T-helper 2 cell treated with Interferon-gamma antibody and Interleukin-4, amounts not matched to agents 5 μg/mL and 100 μg/mL, for 36 hours (primary cell): Measurements from ENCODE around the gene PODNL1.

Source experiments
- DNase-seq: peaks from one replicate; pipeline ENCODE4 v3.0.0; 2021; ENCODE audit warnings: low spot score
- H3K27ac Mint-ChIP-seq: one replicate; pipeline ENCODE4 v1.8.0; 2021; ENCODE audit warnings: mild to moderate bottlenecking, mixed read lengths
- H3K27me3 Mint-ChIP-seq: one replicate; pipeline ENCODE4 v1.8.0; 2021; ENCODE audit warnings: low read depth, mixed read lengths
- H3K36me3 Mint-ChIP-seq: one replicate; pipeline ENCODE4 v1.8.0; 2021; ENCODE audit warnings: low read depth, mixed read lengths
- H3K4me1 Mint-ChIP-seq: one replicate; pipeline ENCODE4 v1.8.0; 2021; ENCODE audit warnings: low read depth, mixed read lengths
- H3K4me3 Mint-ChIP-seq: one replicate; pipeline ENCODE4 v1.8.0; 2022; ENCODE audit warnings: mild to moderate bottlenecking, moderate library complexity, mixed read lengths
- H3K9me3 Mint-ChIP-seq: one replicate; pipeline ENCODE4 v1.8.0; 2021; ENCODE audit warnings: mixed read lengths

Gene PODNL1

DNA sequence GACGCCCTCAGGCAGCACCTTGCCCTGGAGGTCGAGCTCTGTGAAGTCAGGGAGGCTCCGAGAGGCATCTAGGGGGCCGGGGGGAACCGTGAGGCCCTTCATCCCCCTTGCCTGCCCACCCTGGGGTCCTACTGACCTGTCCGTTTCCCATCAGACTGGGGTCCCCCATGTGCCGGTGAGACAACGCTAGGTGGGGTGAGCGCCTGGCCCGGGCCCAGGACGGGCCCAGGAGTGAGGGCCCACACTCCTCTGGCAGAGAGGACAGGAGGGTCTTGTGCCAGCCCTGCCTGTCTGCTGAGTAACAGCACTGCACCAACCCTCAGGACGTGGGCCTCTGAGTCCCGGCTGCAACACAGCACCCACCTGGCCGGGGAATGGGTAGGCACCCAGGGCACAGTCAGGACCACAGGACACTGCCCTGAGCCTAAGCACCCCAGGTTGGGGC, 28.5 kb upstream of the PODNL1 start:
- Mint-ChIP-seq H3K36me3 (peaks cover 13% of the 10 kb centered on the region), H3K9me3 (no peaks in the 10 kb centered on the region), H3K27ac (no peak overlapping the region), H3K4me1 (no peaks in the 10 kb centered on the region), H3K27me3 (no peaks in the 10 kb centered on the region), H3K4me3 (no peak overlapping the region)
- no peak for DNase-seq

DNA sequence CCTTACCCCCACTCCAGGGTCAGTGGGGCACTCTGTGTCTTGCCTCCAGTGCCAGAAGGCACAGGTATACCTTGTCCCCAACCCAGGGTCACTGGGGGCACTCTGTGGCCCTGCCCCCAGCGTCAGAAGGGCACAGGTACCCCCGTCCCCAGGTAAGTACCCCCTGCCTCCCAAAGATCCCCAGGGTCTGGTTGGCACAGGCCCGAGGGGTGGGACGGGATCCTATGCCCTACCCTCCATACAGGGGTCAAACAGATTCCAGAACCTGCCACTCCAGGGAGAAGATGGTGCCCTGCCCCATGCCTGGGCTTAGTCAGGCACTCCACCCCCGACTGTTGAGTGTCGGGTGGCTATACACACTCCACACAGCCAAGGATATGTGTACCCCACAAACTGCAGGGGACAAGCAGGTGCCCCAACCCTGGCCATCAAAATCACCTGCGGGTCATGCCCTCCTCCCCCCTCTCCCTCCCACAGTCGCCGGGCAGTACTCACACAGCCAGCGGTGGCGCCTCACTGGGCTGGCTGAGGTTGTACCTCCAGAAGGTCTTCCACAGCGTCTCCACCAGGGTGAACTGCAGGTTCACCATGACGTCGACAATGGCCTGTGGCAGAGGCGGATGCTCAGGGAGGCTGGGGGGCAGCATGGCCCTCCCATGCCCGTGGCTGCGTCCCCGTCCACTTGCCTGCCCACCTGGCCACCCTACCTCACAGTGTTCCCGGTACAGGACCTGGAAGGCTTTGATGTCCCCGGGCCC, 27.9 kb upstream of the PODNL1 start:
- no peak overlapping the region for H3K27ac Mint-ChIP-seq
- H3K9me3 Mint-ChIP-seq: no peaks in the 10 kb centered on the region
- no peaks in the 10 kb centered on the region for H3K27me3 Mint-ChIP-seq
- peaks cover 18% of the 10 kb centered on the region for H3K36me3 Mint-ChIP-seq
- no peak for DNase-seq
- H3K4me3 Mint-ChIP-seq: no peak overlapping the region
- H3K4me1 Mint-ChIP-seq: no peaks in the 10 kb centered on the region

DNA sequence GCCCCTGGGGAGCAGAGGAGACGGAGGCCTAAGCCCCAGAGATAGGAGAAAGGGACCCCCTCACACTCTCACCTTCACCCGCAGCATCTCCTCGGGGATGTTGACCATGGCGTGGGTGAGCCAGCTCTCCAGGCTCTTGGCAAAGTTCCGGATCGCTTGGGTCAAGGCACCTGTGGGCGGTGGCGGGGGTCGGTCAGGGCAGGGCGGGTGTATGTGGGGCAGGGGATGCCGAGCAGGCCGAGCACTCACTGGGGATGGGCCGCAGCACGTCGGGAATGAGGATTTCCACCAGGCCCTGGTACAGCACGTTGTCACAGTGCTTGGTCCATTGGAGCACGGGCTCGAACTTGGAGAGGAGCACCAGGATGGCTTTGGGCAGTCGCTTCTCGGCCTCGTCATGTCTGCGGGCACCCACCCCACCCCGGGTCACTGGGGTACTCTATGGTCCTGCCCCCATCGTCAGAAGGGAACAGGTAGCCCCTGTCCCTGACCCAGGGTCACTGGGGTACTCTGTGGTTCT, 27.2 kb upstream of the PODNL1 start:
- no peak overlapping the region for H3K27ac Mint-ChIP-seq
- DNase-seq: no peak
- H3K27me3 Mint-ChIP-seq: no peaks in the 10 kb centered on the region
- peaks cover 22% of the 10 kb centered on the region for H3K36me3 Mint-ChIP-seq
- H3K4me1 Mint-ChIP-seq: no peaks in the 10 kb centered on the region
- no peak overlapping the region for H3K4me3 Mint-ChIP-seq
- no peaks in the 10 kb centered on the region for H3K9me3 Mint-ChIP-seq

DNA sequence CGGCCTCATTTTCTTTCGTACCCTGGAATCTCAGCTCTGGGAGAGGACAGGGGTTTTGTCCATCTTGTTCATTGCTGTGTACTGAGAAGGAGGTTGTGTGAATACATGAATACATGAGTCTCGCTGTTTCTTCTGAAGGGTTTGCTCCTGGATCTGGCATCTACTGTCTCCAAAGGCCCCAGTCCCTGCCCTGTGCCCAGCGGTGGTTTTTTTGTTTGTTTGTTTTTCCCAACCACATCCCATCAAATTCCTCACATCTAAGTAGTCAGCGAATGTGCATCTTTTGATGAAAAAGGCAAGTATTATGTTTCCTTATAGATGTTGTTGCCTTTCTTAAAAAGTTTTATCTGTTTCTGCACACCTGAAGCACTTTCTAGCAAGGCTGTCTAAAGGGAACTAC, 26.6 kb upstream of the PODNL1 start:
- Mint-ChIP-seq H3K27ac (no peak overlapping the region), H3K36me3 (peaks cover 27% of the 10 kb centered on the region), H3K27me3 (no peaks in the 10 kb centered on the region), H3K9me3 (no peaks in the 10 kb centered on the region), H3K4me1 (no peaks in the 10 kb centered on the region), H3K4me3 (no peak overlapping the region)
- no peak for DNase-seq

DNA sequence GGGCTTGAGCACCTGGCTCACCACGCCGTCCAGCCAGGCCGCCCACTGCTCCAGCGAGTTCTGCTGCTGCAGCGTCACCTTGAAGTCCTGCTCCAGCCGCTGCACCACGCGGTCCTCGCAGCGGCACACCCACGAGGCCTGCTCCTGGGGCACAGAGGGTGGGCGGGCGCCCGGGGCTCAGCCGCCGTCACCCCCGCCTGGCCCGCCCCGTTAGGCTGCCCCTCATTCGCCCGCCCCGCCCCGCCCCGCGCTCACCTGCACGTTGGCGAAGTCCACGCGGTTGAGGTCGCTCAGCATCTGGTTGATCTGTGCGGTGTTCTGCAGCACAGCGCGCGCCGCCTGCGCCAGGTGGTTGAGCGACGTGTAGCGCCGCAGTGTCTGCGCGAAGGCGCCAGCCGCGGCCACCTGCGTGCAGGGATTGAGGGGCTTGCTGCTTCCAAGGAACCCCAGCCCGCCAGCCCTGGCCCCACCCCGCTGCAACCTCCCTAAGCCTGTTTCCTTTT, 25.4 kb upstream of the PODNL1 start:
- H3K4me1 Mint-ChIP-seq: no peaks in the 10 kb centered on the region
- H3K27ac Mint-ChIP-seq: no peak overlapping the region
- peaks cover 22% of the 10 kb centered on the region for H3K36me3 Mint-ChIP-seq

DNA sequence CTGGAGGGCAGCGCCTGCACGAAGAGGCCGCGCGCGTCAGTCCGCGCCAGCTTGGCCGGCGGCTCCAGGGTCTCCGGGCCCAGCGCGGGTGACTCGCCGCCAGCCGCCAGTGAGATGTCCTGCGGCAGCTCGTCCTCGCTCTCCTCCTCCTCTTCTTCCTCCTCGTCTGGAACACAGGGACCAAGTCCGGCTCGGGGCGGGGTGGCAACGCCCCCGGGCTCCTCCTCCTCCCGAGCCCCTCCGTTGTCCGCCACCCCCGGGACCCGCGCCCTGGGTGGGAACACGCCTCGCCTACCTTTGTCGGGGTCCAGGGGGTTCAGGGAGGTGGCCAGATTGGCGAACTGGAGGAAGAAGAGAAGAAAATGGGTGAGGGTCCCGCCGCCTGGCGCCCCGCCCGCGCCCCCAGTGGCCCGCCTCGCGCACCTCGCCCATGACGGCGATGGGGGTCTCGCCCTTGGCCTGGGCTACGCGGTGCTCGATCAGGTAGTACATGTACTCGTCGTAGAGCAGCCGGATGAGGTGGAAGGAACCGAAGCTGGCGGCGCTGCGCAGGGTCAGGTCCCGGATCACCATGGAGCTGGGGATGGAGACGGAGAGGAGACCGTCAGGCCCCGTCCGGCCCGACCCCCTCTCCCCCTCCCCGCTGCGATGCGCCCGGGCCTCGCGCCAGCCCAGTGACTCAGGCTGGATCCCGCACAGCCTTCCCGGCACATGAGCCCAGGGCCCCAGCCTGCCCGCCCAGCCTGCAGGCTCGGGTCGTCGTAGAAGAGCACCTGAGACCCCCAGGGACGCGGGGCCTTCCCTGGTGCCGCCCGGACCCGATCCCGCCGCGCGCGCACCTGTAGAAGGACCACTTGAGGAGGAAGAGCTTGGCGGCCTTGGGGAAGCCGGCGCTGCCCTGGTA, 24.7 kb upstream of the PODNL1 start:
- peaks cover 23% of the 10 kb centered on the region for H3K36me3 Mint-ChIP-seq
- H3K9me3 Mint-ChIP-seq: no peaks in the 10 kb centered on the region
- no peak for DNase-seq
- no peak overlapping the region for H3K27ac Mint-ChIP-seq
- no peaks in the 10 kb centered on the region for H3K27me3 Mint-ChIP-seq
- H3K4me3 Mint-ChIP-seq: no peak overlapping the region
- no peaks in the 10 kb centered on the region for H3K4me1 Mint-ChIP-seq

More for the DNA sequence above, 25.4 kb upstream of the PODNL1 start:
- Mint-ChIP-seq H3K27me3 (no peaks in the 10 kb centered on the region), H3K9me3 (no peaks in the 10 kb centered on the region), H3K4me3 (no peak overlapping the region)
- no peak for DNase-seq

DNA sequence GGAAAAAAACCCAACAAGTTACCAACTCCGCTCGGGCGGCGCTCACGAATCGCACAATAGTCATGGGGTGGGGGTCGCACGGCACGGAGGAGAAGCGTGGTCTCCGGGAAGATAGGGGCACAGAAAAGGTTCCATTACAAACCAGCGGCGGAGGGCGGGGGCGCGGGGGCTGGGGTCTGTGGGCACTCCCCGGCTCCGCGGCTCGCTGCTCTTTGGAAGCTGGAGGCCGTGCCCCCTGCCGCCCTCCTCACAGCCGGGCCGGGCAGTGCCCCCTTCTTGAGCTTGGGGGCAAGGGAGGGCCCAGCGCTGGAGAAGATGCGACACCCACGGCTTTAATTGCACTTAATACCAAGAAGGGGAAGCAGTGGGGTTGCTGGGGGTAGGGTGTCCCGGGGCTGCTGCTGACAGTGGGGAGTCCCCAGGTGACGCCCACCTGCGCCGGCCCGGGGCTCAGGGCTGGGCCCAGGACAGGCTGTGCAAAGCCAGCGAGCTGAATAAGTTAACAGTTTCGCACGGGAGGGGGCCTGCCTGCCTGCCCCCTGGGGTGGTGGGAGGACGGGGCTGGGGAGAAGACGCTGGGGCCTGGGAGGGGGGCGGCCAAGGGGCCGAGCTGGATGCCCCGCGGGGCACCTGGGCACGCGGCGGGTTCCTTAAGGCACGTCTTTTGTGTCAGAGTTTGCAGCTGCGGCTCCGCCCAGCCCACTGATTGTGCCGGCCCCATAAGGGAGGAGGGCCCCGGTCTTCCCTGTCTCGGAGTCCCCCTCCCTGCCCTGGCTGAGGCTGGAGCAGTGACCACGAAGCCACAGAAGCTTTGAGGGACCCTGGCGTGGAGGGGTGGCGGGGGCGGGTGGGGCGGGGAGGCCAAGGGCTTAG, 23.8 kb upstream of the PODNL1 start:
- peaks cover 28% of the 10 kb centered on the region for H3K36me3 Mint-ChIP-seq
- H3K9me3 Mint-ChIP-seq: no peaks in the 10 kb centered on the region
- H3K27ac Mint-ChIP-seq: no peak overlapping the region
- H3K4me3 Mint-ChIP-seq: no peak overlapping the region
- no peaks in the 10 kb centered on the region for H3K27me3 Mint-ChIP-seq
- no peaks in the 10 kb centered on the region for H3K4me1 Mint-ChIP-seq
- DNase-seq: no peak

DNA sequence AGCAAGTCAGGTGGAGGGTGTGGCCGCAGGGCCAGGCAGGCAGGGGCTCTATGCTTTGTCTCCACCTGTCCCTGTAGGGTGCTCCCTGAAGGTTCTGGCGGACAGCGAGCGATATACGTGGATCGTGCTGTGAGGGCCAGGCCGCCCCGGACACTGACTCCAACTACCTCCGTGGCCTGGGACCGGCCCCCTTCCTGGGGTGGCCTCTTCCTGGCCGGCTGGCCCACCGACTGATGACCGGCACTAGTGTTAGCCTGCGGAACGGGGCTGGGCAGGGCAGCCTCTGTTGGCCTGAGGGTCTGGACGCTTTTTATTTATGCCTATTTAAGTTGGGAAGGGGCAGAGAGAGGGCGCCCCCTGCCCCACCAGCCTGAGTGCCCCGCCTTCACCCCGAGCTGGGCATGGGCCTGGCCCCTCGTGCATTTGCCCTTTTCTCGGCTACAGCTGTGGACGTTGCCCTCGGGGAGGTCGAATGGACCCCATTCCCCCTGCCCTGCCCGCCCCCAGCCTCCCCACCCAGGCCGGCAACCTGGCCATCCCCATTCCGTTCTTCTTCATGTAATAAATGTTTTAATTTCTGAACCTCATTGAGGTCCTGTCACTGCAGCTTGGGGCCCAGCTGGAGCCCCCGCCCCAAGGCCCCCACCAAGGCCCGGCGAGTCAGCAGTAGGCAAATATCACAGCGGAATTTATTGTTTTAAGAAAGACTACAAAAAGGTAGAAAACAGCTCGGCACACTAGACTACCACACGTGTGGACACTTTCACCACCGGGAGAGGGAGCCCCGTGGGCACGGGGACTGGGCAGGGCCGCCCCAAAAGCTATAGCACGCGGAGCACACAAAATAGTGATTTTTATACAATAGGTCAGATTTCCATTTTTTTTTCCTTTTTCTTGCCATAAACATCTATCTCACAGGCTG, 22.9 kb upstream of the PODNL1 start:
- no peaks in the 10 kb centered on the region for H3K4me1 Mint-ChIP-seq
- no peak overlapping the region for H3K4me3 Mint-ChIP-seq
- DNase-seq: no peak
- H3K27ac Mint-ChIP-seq: no peak overlapping the region
- H3K36me3 Mint-ChIP-seq: peaks cover 35% of the 10 kb centered on the region
- no peaks in the 10 kb centered on the region for H3K9me3 Mint-ChIP-seq
- H3K27me3 Mint-ChIP-seq: no peaks in the 10 kb centered on the region

DNA sequence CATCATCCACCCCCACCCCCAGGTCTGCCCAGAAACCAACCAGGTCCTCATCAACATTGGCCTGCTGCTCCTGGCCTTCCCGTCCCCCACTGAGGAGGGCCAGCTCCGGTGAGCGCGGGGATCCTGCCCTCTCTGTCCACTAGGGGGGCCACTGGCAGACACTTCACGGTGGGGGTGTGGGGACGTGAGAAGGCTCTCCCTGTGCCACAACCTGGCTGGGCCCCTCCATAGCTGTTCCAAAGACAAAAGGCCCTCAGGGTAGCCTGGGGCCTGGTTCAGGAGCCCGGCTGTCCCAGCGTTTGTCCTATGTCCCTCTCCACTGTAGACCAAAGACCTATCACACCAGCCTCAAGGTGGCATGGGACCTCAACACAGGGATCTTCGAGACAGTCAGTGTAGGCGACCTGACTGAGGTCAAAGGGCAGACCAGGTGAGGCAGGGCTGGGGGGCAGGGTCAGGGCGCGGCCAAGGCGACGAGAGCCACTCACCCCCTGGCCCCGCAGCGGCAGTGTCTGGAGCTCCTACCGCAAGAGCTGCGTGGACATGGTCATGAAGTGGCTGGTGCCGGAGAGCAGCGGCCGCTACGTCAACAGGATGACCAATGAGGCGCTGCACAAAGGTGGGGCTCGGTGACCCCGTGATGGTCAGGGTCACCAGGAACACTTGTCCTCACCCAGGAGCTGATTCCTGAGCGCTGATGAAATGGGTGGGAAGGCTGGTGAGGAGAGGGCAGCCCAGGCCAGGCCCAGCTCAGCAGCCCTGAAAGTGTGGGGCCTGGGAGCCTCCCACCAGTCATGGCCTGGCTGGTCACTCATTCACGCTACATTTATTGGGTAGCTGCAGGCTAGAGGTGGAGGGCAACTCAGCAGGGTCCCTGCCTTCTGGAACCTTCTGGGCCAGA, 22.0 kb upstream of the PODNL1 start:
- Mint-ChIP-seq H3K9me3 (no peaks in the 10 kb centered on the region), H3K27me3 (no peaks in the 10 kb centered on the region), H3K4me3 (no peak overlapping the region), H3K4me1 (no peaks in the 10 kb centered on the region), H3K36me3 (peaks cover 37% of the 10 kb centered on the region), H3K27ac (no peak overlapping the region)
- no peak for DNase-seq

DNA sequence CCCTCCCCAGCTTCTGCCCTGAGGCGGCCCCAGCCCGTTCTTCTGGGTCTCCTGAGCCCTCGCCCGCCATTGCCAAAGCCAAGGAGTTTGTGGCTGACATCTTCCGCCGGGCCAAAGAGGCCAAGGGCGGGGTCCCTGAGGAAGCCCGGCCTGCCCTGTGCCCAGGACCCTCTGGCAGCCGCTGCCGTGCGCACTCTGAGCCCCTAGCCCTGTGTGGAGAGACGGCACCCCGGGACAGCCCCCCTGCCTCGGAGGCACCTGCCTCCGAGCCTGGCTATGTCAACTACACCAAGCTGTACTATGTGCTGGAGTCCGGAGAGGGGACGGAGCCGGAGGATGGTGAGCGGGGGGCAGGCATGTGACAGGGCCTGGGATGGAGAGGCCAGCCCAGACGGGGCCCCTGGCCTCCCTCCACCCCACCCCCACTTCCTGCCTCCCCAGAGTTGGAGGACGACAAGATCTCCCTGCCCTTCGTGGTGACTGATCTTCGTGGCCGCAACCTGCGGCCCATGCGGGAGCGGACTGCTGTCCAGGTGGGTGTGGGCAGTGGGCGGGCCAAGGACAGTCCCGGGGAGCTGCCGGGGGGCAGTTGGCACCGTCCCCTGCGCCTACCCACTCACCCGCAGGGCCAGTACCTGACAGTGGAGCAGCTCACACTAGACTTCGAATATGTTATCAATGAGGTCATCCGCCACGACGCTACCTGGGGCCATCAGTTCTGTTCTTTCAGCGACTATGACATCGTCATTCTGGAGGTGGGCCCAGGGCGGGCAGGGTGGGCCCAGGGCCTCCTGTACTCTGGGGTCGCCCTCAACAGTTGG, 21.1 kb upstream of the PODNL1 start:
- no peak for DNase-seq
- H3K4me1 Mint-ChIP-seq: peaks cover 3% of the 10 kb centered on the region
- H3K27me3 Mint-ChIP-seq: no peaks in the 10 kb centered on the region
- no peak overlapping the region for H3K27ac Mint-ChIP-seq
- no peak overlapping the region for H3K4me3 Mint-ChIP-seq
- no peaks in the 10 kb centered on the region for H3K9me3 Mint-ChIP-seq
- H3K36me3 Mint-ChIP-seq: peaks cover 34% of the 10 kb centered on the region

DNA sequence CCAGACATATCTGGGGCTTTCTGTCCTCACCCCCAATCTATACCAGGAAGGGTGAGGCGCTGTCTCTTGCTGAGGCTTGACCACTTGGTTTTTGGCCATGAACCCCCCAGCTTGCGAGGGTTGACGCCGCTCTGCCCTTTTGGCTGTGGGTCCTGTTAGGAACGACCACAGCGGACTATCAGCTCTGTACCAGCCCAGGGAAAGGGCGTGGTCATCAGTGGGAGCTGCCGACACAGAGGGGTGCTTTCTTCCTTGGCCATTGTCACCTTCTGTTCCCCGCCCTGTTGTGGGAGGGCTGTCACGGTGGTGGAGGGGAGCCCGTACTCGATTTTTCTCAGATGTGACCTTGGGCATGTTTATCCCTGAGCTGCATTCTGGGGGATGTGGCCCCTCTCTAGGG, 19.8 kb upstream of the PODNL1 start:
- peaks cover 9% of the 10 kb centered on the region for H3K4me1 Mint-ChIP-seq
- no peak for DNase-seq
- no peaks in the 10 kb centered on the region for H3K9me3 Mint-ChIP-seq
- no peak overlapping the region for H3K4me3 Mint-ChIP-seq
- no peak overlapping the region for H3K27ac Mint-ChIP-seq
- no peaks in the 10 kb centered on the region for H3K27me3 Mint-ChIP-seq
- H3K36me3 Mint-ChIP-seq: peaks cover 36% of the 10 kb centered on the region
